OCI-LY7 (cell line): ENCODE data around the gene ZMYND8.

Experiments
- CTCF ChIP-seq: fragments of 200-600 bp; sonication (generic); conservative IDR thresholded peaks from 2 replicates; pipeline ENCODE4 v1.5.1; 2014; ENCODE audit warnings: mild to moderate bottlenecking, antibody characterized with exemption, low read length, moderate library complexity, mixed read lengths
- EZH2phosphoT487 ChIP-seq: fragments of 200-600 bp; sonication (generic); IDR thresholded peaks from 2 replicates; pipeline ENCODE4 v1.6.1; 2018; ENCODE audit warnings: low read depth, borderline replicate concordance, mild to moderate bottlenecking, mixed run types, antibody characterized with exemption, low read length, moderate library complexity, mixed read lengths

DNA sequence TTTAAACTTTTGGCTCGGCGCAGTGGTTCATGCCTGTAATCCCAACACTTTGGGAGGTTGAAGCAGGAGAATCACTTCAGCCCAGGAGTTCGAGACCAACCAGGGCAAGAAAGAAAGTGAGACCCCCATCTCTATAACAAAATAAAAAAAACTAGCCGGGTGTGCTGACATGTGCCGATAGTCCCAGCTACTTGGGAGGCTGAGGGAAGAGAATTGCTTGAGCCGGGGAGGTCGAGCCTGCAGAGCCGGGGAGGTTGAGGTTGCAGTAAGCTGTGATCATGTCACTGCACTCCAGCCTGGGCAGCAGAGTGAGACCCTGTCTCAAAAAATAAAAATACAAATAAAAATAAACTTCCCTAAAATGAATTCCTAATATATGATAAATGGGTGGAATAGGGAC is 50.4 kb downstream of the ZMYND8 start:
- TF ChIP-seq CTCF, result no peak
- TF ChIP-seq EZH2phosphoT487, result no peak
